Measurements from ENCODE around the gene CRAMP1.

CRAMP1 gene

DNA sequence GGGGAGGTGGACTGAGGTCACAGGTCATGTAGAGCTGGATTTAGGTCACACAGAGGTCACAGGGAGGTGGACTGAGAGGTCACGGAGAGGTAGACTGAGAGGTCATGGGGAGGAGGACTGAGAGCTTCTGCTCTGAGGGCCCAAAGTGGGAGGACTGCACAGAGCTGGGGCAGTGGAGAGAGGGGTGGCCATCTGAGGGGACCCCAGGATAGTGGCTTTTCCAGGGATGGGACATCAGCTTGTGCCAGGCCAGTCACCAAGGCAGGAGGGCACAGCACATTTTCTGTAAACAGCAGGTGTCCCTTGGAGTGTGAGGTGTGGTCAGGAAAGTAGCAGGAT lies 39.8 kb downstream of the CRAMP1 start:
- Mint-ChIP-seq H3K4me3 (no peak overlapping the region), H3K27ac (peak overlapping the region; percentile 5), H3K27me3 (no peaks in the 10 kb centered on the region), H3K4me1 (peaks cover 8% of the 10 kb centered on the region), H3K9me3 (no peaks in the 10 kb centered on the region), H3K36me3 (ENCODE audit: low read depth) (peaks cover 29% of the 10 kb centered on the region)
- DNase-seq (no peak), ATAC-seq (no peak)

GRCh38 chr16:1653023-1653422 lies 40.9 kb downstream of the CRAMP1 start:
- no peak for DNase-seq
- no peak overlapping the region for H3K27ac Mint-ChIP-seq
- H3K9me3 Mint-ChIP-seq, result no peaks in the 10 kb centered on the region

GRCh38 chr16:1654505-1655268 lies 42.5 kb downstream of the CRAMP1 start:
- Mint-ChIP-seq H3K9me3 (no peaks in the 10 kb centered on the region), H3K27ac (no peak overlapping the region), H3K27me3 (no peaks in the 10 kb centered on the region), H3K4me1 (no peaks in the 10 kb centered on the region), H3K4me3 (no peak overlapping the region), H3K36me3 (ENCODE audit: low read depth) (peaks cover 23% of the 10 kb centered on the region)
- DNase-seq, result no peak
- no peak for ATAC-seq

More at GRCh38 chr16:1653023-1653422, 40.9 kb downstream of the CRAMP1 start:
- Mint-ChIP-seq H3K4me3 (no peak overlapping the region), H3K4me1 (peaks cover 2% of the 10 kb centered on the region), H3K36me3 (ENCODE audit: low read depth) (peaks cover 25% of the 10 kb centered on the region), H3K27me3 (no peaks in the 10 kb centered on the region)
- no peak for ATAC-seq

GRCh38 chr16:1655269-1655807 lies 43.2 kb downstream of the CRAMP1 start:
- peaks cover 24% of the 10 kb centered on the region for H3K36me3 Mint-ChIP-seq (ENCODE audit: low read depth)
- ATAC-seq (no peak), DNase-seq (no peak)
- H3K4me3 Mint-ChIP-seq, result no peak overlapping the region
- no peaks in the 10 kb centered on the region for H3K9me3 Mint-ChIP-seq
- H3K27ac Mint-ChIP-seq, result no peak overlapping the region
- no peaks in the 10 kb centered on the region for H3K27me3 Mint-ChIP-seq
- no peaks in the 10 kb centered on the region for H3K4me1 Mint-ChIP-seq

- peaks cover 18% of the 10 kb centered on the region for H3K36me3 Mint-ChIP-seq (ENCODE audit: low read depth)
- H3K27me3 Mint-ChIP-seq, result no peaks in the 10 kb centered on the region
- H3K4me3 Mint-ChIP-seq, result no peak overlapping the region
- no peak for ATAC-seq
- no peak overlapping the region for H3K27ac Mint-ChIP-seq
- no peak for DNase-seq
- H3K9me3 Mint-ChIP-seq, result no peaks in the 10 kb centered on the region
- no peaks in the 10 kb centered on the region for H3K4me1 Mint-ChIP-seq
These were observed 44.0 kb downstream of the CRAMP1 start for GRCh38 chr16:1655909-1656807.

- DNase-seq (no peak), ATAC-seq (no peak)
- H3K27ac Mint-ChIP-seq, result no peak overlapping the region
- H3K4me3 Mint-ChIP-seq, result no peak overlapping the region
- H3K36me3 Mint-ChIP-seq (ENCODE audit: low read depth), result peaks cover 14% of the 10 kb centered on the region
- H3K4me1 Mint-ChIP-seq, result no peaks in the 10 kb centered on the region
- no peaks in the 10 kb centered on the region for H3K27me3 Mint-ChIP-seq
- no peaks in the 10 kb centered on the region for H3K9me3 Mint-ChIP-seq
These were observed 44.9 kb downstream of the CRAMP1 start for GRCh38 chr16:1656808-1657617.

DNA sequence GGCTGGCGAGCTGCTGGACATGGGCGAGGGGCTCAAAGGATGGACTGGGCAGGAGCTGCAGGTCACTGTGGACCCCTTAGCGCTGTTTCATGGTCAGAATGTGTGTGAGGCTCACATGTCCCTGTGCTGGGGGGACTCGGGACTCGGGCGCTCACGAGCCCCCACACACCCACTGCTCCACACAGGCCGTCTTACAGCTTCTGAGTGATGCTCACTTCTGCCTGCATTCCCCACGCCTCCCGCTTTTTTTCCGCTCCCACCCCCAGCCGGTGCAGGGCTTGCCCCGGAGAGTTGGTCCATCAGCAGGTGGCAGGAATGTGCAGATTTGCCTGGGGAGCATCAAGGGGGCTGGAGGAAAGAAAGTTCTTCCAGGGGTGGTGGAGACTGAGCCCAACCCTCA lies 45.7 kb downstream of the CRAMP1 start:
- no peaks in the 10 kb centered on the region for H3K4me1 Mint-ChIP-seq
- no peaks in the 10 kb centered on the region for H3K9me3 Mint-ChIP-seq
- H3K27me3 Mint-ChIP-seq, result no peaks in the 10 kb centered on the region
- DNase-seq, result no peak
- H3K4me3 Mint-ChIP-seq, result no peak overlapping the region
- H3K36me3 Mint-ChIP-seq (ENCODE audit: low read depth), result peaks cover 19% of the 10 kb centered on the region
- ATAC-seq, result no peak
- no peak overlapping the region for H3K27ac Mint-ChIP-seq

GRCh38 chr16:1659031-1659430 lies 46.9 kb downstream of the CRAMP1 start:
- no peak overlapping the region for H3K27ac Mint-ChIP-seq
- ATAC-seq (no peak), DNase-seq (no peak)
- no peaks in the 10 kb centered on the region for H3K27me3 Mint-ChIP-seq
- H3K9me3 Mint-ChIP-seq, result no peaks in the 10 kb centered on the region
- H3K4me3 Mint-ChIP-seq, result no peak overlapping the region
- H3K36me3 Mint-ChIP-seq (ENCODE audit: low read depth), result peaks cover 21% of the 10 kb centered on the region
- no peaks in the 10 kb centered on the region for H3K4me1 Mint-ChIP-seq

DNA sequence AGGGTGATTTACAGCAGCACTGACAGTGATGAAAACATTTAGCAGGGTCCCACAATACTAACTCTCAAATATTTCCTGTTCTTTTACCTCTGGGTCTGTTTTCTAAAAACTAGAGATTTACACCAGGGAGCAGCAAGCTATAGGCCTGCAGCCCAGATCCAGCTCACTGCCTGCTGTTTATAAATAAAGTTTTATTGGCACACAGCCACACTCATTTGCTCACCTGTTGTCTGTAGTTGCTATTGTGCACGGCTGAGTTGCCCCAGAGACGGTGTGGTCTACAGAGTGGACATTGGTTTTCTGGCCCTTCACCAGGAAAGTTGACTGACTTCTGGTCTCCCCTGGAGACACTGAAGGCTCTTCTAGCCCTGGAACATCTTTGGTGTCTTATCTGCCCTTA lies 49.7 kb downstream of the CRAMP1 start:
- Mint-ChIP-seq H3K27ac (no peak overlapping the region), H3K36me3 (ENCODE audit: low read depth) (peaks cover 15% of the 10 kb centered on the region), H3K4me3 (no peak overlapping the region), H3K4me1 (no peaks in the 10 kb centered on the region), H3K27me3 (no peaks in the 10 kb centered on the region), H3K9me3 (no peaks in the 10 kb centered on the region)
- no peak for DNase-seq
- ATAC-seq, result no peak

DNA sequence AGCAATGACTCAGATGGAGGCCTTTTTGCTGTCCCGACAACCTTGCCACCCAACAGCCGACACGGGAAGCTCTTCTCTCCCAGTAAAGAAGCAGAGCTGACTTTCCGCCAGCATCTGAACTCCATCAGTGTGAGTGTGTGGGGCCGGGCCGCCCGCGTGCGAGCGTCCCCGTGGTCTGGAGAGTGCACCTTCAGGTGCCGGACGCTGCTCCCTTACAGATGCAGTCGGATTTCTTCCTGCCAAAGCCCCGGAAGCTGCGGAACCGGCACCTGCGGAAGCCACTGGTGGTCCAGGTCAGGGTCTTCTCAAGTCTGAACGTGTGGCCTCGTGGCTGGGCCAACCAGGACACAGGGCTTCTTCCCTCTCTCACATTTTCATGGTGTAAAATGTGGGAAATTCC lies 50.4 kb downstream of the CRAMP1 start:
- DNase-seq (no peak), ATAC-seq (no peak)
- no peaks in the 10 kb centered on the region for H3K9me3 Mint-ChIP-seq
- H3K36me3 Mint-ChIP-seq (ENCODE audit: low read depth), result peaks cover 15% of the 10 kb centered on the region
- H3K4me3 Mint-ChIP-seq, result no peak overlapping the region
- no peaks in the 10 kb centered on the region for H3K27me3 Mint-ChIP-seq
- H3K4me1 Mint-ChIP-seq, result no peaks in the 10 kb centered on the region
- no peak overlapping the region for H3K27ac Mint-ChIP-seq

GRCh38 chr16:1665829-1666228 lies 53.7 kb downstream of the CRAMP1 start:
- no peak overlapping the region for H3K4me3 Mint-ChIP-seq
- ATAC-seq (no peak), DNase-seq (no peak)
- no peaks in the 10 kb centered on the region for H3K27me3 Mint-ChIP-seq
- peaks cover 19% of the 10 kb centered on the region for H3K36me3 Mint-ChIP-seq (ENCODE audit: low read depth)
- H3K4me1 Mint-ChIP-seq, result no peaks in the 10 kb centered on the region
- no peak overlapping the region for H3K27ac Mint-ChIP-seq
- no peaks in the 10 kb centered on the region for H3K9me3 Mint-ChIP-seq

- Mint-ChIP-seq H3K4me3 (no peak overlapping the region), H3K9me3 (no peaks in the 10 kb centered on the region), H3K4me1 (no peaks in the 10 kb centered on the region), H3K36me3 (ENCODE audit: low read depth) (peaks cover 19% of the 10 kb centered on the region), H3K27ac (no peak overlapping the region), H3K27me3 (no peaks in the 10 kb centered on the region)
- no peak for ATAC-seq
- DNase-seq, result no peak
These were observed 54.2 kb downstream of the CRAMP1 start for GRCh38 chr16:1666316-1666715.

DNA sequence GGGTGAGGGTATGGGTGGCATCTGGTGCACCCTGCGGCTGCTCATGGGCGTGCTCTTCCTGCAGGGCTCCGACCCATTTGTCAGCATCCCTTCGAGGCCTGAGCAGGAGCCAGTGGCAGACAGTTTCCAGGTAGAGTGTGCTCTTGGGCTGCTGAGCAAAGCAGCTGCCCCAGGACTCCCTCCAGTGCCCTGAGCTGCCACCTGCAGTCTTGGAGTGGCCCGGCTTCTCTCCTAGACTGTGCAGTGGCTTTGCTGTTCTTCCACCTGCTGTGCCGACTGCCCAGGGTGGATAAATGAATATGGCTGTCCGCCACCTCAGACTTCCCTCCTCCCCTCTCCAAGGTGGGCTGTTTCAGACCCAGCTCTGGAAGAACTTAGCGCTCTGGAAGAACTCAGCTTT lies 55.1 kb downstream of the CRAMP1 start:
- no peak for ATAC-seq
- Mint-ChIP-seq H3K36me3 (ENCODE audit: low read depth) (peaks cover 17% of the 10 kb centered on the region), H3K9me3 (no peaks in the 10 kb centered on the region), H3K4me3 (no peak overlapping the region), H3K27me3 (no peaks in the 10 kb centered on the region), H3K27ac (no peak overlapping the region), H3K4me1 (no peaks in the 10 kb centered on the region)
- DNase-seq, result no peak

GRCh38 chr16:1667916-1668315 lies 55.8 kb downstream of the CRAMP1 start:
- no peaks in the 10 kb centered on the region for H3K9me3 Mint-ChIP-seq
- no peaks in the 10 kb centered on the region for H3K27me3 Mint-ChIP-seq
- H3K4me3 Mint-ChIP-seq, result no peak overlapping the region
- peaks cover 18% of the 10 kb centered on the region for H3K36me3 Mint-ChIP-seq (ENCODE audit: low read depth)
- ATAC-seq (no peak), DNase-seq (no peak)
- no peak overlapping the region for H3K27ac Mint-ChIP-seq
- H3K4me1 Mint-ChIP-seq, result no peaks in the 10 kb centered on the region
